ENCODE data around the gene GNGT2. TPM values are rescaled to one million over a fixed set of nuclear protein-coding genes. Genes with fewer than 3 reads are reported as not detected.

GNGT2 gene
- total and polyA plus RNA-seq, 8 donors = 2.5 to 4.8 (median 3.4) TPM

DNA sequence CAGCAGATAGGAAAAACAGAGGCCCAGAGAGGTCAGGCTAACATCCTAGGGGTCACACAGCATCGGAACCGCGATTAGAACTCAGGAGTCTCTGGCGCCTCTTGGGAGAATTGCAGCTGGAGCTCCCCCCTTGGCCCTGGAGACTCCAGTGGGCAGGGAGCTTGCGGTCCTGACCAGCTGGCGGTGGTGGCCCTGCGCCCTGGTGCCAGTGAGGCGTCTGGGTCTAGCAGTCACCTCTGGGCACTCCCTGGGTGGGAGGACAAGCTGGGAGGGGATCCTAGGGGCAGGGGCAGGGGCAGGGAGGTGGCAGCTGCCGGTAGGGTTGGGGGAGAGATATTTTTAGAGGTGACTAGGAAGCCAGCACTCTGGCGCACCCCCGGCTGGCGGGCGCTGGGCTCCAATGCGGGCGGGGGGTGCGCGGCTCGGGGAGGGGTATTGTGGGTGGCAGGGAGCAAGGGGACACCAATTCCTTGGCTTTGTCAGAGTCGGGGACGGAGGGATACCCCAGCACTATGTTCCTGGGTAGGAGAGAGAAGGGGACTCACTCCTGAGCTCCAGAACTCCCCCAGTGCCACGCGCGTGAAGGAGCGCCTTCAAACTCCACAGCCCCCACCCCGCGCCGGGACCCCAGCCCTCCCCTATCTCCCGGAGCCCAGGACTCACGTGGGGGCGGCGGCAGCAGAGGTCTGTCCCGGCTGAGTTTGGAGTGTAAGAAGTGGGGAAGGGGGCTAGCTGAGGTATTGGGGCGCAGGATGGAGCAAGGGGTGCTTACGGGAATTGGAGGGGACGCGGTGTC lies 19.6 kb upstream of the GNGT2 start:
- no peak for ATAC-seq
- Histone ChIP-seq H3K36me3 (no peaks in the 10 kb centered on the region), H3K4me1 (peaks cover 9 to 31% of the 10 kb centered on the region in 2 donors), H3K9me3 (no peaks in the 10 kb centered on the region), H3K27me3 (peaks cover 17 to 59% of the 10 kb centered on the region in 2 donors), H3K4me3 (peak overlapping the region; percentile 39 to 65), H3K27ac (no peak overlapping the region)
- peak in 1 of 4 donors; percentile 82 for DNase-seq
- intact Hi-C loops (cut with DNase I) = no loop called here
- TF ChIP-seq, protein P1, sequence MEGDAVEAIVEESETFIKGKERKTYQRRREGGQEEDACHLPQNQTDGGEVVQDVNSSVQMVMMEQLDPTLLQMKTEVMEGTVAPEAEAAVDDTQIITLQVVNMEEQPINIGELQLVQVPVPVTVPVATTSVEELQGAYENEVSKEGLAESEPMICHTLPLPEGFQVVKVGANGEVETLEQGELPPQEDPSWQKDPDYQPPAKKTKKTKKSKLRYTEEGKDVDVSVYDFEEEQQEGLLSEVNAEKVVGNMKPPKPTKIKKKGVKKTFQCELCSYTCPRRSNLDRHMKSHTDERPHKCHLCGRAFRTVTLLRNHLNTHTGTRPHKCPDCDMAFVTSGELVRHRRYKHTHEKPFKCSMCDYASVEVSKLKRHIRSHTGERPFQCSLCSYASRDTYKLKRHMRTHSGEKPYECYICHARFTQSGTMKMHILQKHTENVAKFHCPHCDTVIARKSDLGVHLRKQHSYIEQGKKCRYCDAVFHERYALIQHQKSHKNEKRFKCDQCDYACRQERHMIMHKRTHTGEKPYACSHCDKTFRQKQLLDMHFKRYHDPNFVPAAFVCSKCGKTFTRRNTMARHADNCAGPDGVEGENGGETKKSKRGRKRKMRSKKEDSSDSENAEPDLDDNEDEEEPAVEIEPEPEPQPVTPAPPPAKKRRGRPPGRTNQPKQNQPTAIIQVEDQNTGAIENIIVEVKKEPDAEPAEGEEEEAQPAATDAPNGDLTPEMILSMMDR (IDR thresholded peaks at IDR 0.05) = no peak

DNA sequence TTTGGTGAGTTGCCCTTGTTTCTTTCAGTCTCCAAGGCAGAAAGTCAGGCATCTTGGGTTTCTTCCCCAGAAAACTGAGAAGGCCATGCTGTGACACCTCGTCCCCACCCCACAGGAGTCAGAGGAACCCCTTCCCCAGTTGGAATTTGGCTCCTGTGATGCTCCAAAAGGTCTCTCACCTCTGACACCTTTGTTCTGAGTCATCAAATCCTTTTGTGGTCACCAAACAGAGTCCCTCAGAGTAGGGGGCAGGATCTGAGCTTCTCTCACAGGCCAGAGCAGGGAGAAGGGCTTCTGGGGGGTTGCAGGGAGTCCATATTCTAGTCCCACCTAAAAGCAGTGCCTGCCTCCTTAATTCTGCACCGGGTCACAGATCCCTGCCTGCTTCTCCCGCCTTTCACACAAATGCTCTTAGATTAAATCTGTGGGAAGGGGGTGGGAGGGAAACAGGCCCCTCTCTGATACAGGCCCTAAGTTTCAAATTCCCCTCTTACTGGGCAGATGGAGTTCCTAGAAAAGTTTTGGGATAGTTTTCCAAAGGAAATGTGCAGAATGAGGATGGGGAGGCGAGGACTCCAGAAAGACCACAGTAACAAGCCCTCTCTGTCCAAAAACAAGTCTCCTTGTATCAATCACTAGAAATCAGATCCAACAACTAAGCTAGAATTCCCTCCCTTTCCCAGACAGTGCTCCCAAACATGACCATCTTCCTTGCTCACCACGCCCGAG lies 18.9 kb upstream of the GNGT2 start:
- peaks cover 24 to 67% of the 10 kb centered on the region in 2 donors for H3K27me3 ChIP-seq
- no peak overlapping the region for H3K4me3 ChIP-seq
- ATAC-seq (no peak), DNase-seq (no peak)
- no peaks in the 10 kb centered on the region for H3K36me3 ChIP-seq
- H3K9me3 ChIP-seq = no peaks in the 10 kb centered on the region
- intact Hi-C loops (cut with DNase I) = no loop called here
- H3K4me1 ChIP-seq = peaks cover 9 to 34% of the 10 kb centered on the region in 2 donors
- H3K27ac ChIP-seq = no peak overlapping the region
- TF ChIP-seq, protein P1 (IDR thresholded peaks at IDR 0.05) = no peak

DNA sequence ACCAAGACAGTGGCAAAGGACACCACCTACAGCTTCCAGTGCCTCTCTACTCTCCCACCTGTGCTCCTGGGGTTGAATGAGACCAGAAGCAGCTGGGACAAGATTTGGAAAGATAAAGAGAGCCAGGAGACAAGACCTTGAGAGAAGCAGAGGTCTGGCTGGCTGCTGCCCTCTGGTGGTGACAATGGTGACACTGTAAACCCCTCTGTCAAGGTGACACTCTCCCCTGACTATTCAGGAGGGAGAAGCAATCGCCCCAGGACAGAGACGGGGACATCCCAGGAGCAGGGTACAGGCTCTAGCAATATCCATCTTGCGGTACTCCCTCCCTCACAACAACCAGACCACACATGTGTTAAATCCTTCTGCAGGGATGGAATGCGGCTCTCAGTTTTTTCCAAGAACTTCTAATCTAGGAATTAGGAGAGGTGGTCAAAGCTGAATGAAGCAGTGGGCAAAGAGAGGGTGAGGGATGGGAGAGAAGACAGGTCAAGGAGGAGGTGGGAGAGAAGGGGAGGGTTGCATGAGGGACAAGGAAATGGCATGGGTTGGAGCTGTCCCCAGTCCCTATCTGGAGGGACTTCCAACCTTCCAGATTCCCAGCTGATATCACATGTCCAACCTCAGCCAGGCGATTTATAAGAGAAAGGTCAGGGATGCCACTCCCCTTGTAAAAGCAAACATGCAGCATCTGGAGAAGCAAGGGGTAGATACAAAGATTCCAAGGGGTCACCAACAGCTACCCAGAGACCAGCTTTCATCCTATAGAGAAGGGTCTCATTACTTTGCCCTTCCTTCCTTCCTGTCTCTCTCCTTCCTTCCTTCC lies 17.3 kb upstream of the GNGT2 start:
- H3K27ac ChIP-seq = no peak overlapping the region
- H3K27me3 ChIP-seq = peaks cover 37 to 83% of the 10 kb centered on the region in 2 donors
- H3K9me3 ChIP-seq = no peaks in the 10 kb centered on the region
- ATAC-seq (peak; percentile 61), DNase-seq (peak in 3 of 4 donors; percentile 70 to 91 (median 74))
- H3K36me3 ChIP-seq = no peaks in the 10 kb centered on the region
- TF ChIP-seq, protein P1 (IDR thresholded peaks at IDR 0.05) = peak; percentile 61 to 87
- peaks cover 9 to 50% of the 10 kb centered on the region in 2 donors for H3K4me1 ChIP-seq
- intact Hi-C loops (cut with DNase I) = no loop called here
- no peak overlapping the region for H3K4me3 ChIP-seq

DNA sequence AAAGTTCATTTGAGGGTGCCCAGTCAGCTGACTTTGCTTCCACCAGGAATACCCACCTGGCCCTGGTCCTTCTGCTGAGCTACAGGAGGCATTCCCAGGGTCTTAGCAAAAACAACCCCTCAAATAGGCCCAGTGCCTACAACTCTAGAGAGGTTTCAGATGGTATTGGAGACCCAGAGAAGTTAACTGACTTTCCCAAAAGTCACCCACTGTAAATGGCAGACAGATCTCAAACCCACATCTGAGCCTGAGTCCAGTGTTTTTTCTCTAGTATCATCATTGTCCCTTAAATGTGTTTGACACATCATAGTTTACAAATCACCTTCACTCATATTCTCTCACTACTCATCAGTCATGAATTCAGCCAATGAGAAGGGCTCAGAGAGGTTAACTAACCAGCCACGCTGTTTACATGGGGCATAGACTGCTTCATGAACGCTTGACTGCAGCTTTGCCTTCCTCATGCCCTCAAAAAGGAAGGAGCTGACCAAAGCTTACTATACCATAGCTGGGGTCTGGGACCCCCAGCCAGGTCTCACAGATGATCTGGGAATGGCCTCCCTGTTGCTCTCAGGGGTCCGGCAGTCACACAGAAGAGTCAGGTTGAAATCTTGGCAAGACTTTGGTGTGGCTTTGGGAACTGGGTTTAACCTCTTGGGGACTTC lies 16.5 kb upstream of the GNGT2 start:
- DNase-seq = no peak
- Histone ChIP-seq H3K4me3 (no peak overlapping the region), H3K27ac (no peak overlapping the region), H3K4me1 (peaks cover 9 to 53% of the 10 kb centered on the region in 2 donors), H3K9me3 (no peaks in the 10 kb centered on the region), H3K36me3 (no peaks in the 10 kb centered on the region), H3K27me3 (peaks cover 37 to 90% of the 10 kb centered on the region in 2 donors)
- TF ChIP-seq, protein P1 (IDR thresholded peaks at IDR 0.05) = no peak
- no peak for ATAC-seq
- intact Hi-C loops (cut with DNase I) = no loop called here
